Neural cell (in vitro differentiated cells): Measurements from ENCODE around the gene PLA2G12B.

Source experiments
- EP300 ChIP-seq: fragments of 450-650 bp; conservative IDR thresholded peaks from 2 replicates; pipeline ENCODE4 v1.6.1; 2014; ENCODE audit warnings: antibody characterized with exemption, mild to moderate bottlenecking, moderate library complexity; ENCODE audit not compliant: poor library complexity, severe bottlenecking
- POLR2AphosphoS5 ChIP-seq: IDR thresholded peaks from 2 replicates; pipeline ENCODE4 v1.6.1; 2012
- TF ChIP-seq, protein P1 (sequence below): fragments of 450-650 bp; IDR thresholded peaks from 2 replicates; pipeline ENCODE4 v1.5.1; 2014; ENCODE audit warnings: antibody characterized with exemption, mild to moderate bottlenecking, moderate library complexity; ENCODE audit not compliant: poor library complexity, severe bottlenecking

- TF ChIP-seq POLR2AphosphoS5 (no peak), EP300 (no peak)
- TF ChIP-seq, protein P1, sequence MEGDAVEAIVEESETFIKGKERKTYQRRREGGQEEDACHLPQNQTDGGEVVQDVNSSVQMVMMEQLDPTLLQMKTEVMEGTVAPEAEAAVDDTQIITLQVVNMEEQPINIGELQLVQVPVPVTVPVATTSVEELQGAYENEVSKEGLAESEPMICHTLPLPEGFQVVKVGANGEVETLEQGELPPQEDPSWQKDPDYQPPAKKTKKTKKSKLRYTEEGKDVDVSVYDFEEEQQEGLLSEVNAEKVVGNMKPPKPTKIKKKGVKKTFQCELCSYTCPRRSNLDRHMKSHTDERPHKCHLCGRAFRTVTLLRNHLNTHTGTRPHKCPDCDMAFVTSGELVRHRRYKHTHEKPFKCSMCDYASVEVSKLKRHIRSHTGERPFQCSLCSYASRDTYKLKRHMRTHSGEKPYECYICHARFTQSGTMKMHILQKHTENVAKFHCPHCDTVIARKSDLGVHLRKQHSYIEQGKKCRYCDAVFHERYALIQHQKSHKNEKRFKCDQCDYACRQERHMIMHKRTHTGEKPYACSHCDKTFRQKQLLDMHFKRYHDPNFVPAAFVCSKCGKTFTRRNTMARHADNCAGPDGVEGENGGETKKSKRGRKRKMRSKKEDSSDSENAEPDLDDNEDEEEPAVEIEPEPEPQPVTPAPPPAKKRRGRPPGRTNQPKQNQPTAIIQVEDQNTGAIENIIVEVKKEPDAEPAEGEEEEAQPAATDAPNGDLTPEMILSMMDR = no peak
Observed at GRCh38 chr10:72911758-72912157, 42.8 kb downstream of the PLA2G12B start.
